ENCODE data around the gene LIPG. TPM values are rescaled to one million over a fixed set of nuclear protein-coding genes. Genes with fewer than 3 reads are reported as not detected.

Gene LIPG
- total and polyA plus RNA-seq, 9 of the 15 experiments (the other 6 are each of a cell fraction or from before 2014, with no cell fraction given) = 0.76 to 1.8 (median 1.3) TPM

GRCh38 chr18:49616618-49617328 lies 54.9 kb downstream of the LIPG start:
- no peaks in the 10 kb centered on the region for H4K20me1 ChIP-seq (replicated peaks; ENCODE audit: control insufficient read depth, insufficient read depth, low read length)
- WGBS (ENCODE audit: insufficient coverage, low coverage, missing lambda C conversion rate) = 2% methylated on average over 5 of the region's 6 CpGs
- no peak for TF ChIP-seq HNRNPK (IDR thresholded peaks at IDR 0.05; ENCODE audit: low read depth, low read length, poor library complexity, severe bottlenecking)
- no peak for TF ChIP-seq GTF2F1 (IDR thresholded peaks at IDR 0.05; ENCODE audit: low read depth, low read length)
- TF ChIP-seq RNF219 (CRISPR knock-in tag; IDR thresholded peaks at IDR 0.05) = no peak
- no peak for TF ChIP-seq TFE3 (CRISPR knock-in tag; IDR thresholded peaks at IDR 0.05)
- TF ChIP-seq ETS1 (conservative IDR thresholded peaks at IDR 0.05; ENCODE audit: control insufficient read depth, low read depth, low read length) = no peak
- TF ChIP-seq HMGN3 (IDR thresholded peaks at IDR 0.05; ENCODE audit: borderline replicate concordance, extremely low read depth, insufficient read length, low read depth, low read length) = no peak
- TF ChIP-seq GABPA (tag; conservative IDR thresholded peaks at IDR 0.05; ENCODE audit: low read depth) = no peak
- no peak for TF ChIP-seq PRMT5 (CRISPR knock-in tag; IDR thresholded peaks at IDR 0.05)
- TF ChIP-seq POLR2AphosphoS2 (IDR thresholded peaks at IDR 0.05; ENCODE audit: low read length) = no peak
- no peak for TF ChIP-seq HINFP (tag; conservative IDR thresholded peaks at IDR 0.05; ENCODE audit: low read depth)
- no peak for TF ChIP-seq TBL1XR1 (IDR thresholded peaks at IDR 0.05; ENCODE audit: low read length in 2 of 2)
- TF ChIP-seq ZSCAN32 (CRISPR knock-in tag; IDR thresholded peaks at IDR 0.05) = no peak
- no peak for TF ChIP-seq LEF1 (IDR thresholded peaks at IDR 0.05)
- TF ChIP-seq STAT5B (CRISPR knock-in tag; IDR thresholded peaks at IDR 0.05) = no peak

More at GRCh38 chr18:49616618-49617328, 54.9 kb downstream of the LIPG start:
- H3K4me1 ChIP-seq (replicated peaks in 1 of 2; ENCODE audit: control insufficient read depth in 2 of 2, insufficient read depth in 2 of 2, low read length in 2 of 2) = no peaks in the 10 kb centered on the region
- H3K4me3 ChIP-seq = no peak overlapping the region
- CTCF ChIA-PET (ENCODE audit: low intra/inter-chr PET ratio) = no interaction called here
- ATAC-seq = no peak
- H3K4me2 ChIP-seq (ENCODE audit: insufficient read depth, low read length) = no peak overlapping the region
- H3K79me2 ChIP-seq (ENCODE audit: control insufficient read depth, insufficient read depth, low read length) = no peaks in the 10 kb centered on the region
- H3K9me3 ChIP-seq (replicated peaks; ENCODE audit: control insufficient read depth, insufficient read depth, low read depth, low read length) = no peaks in the 10 kb centered on the region
- BruUV-seq (replicated peaks) = no TSS peak
- no peak overlapping the region for H3K27ac ChIP-seq (ENCODE audit: extremely low read depth, low read depth, low read length)
- no peak overlapping the region for H3K9ac ChIP-seq (ENCODE audit: insufficient read depth in 1 of 2, low read depth in 2 of 2, low read length in 2 of 2)
- POLR2A ChIA-PET = no interaction called here
- no peaks in the 10 kb centered on the region for H3K36me3 ChIP-seq (ENCODE audit: control insufficient read depth, insufficient read depth, low read length)
- peaks cover 5 to 39% of the 10 kb centered on the region in 2 experiments; a peak in 4 of 5 replicates for H3K27me3 ChIP-seq (ENCODE audit: control insufficient read depth in 2 of 2, insufficient read depth in 2 of 2, low read length in 2 of 2)
- no peak overlapping the region for H2AFZ ChIP-seq (ENCODE audit: low read depth, low read length)
- in situ Hi-C loops (cut with MboI) = no loop called here
- FAIRE-seq = no peak
- no peaks in the 10 kb centered on the region for H3K9me1 ChIP-seq (ENCODE audit: control insufficient read depth, insufficient read depth, low read length)
- DNase-seq (ENCODE audit: extremely low read depth in 1 of 4, low spot score in 3 of 4) = no peak
- intact Hi-C loops (cut with micrococcal nuclease) = no loop called here

Measured in K562 (cell line).